Mammary epithelial cell (primary cell): ENCODE results near the gene SIRPB2.

ENCODE experiments used
- CTCF ChIP-seq, 2 donors: IDR thresholded peaks in 1 of 2; conservative IDR thresholded peaks in 1 of 2; 2 replicates each; pipeline ENCODE4 v1.5.1; 2011 to 2012; ENCODE audit warnings: inconsistent platforms in 2 of 2, low read length in 2 of 2, mild to moderate bottlenecking in 2 of 2, control low read depth in 1 of 2, low read depth in 1 of 2; ENCODE audit not compliant: insufficient read depth in 1 of 2; ENCODE audit errors: extremely low read depth in 1 of 2
- EZH2 ChIP-seq: IDR thresholded peaks from 2 replicates; pipeline ENCODE4 v1.6.1; 2012; ENCODE audit warnings: low read length, inconsistent platforms, borderline replicate concordance

- TF ChIP-seq EZH2 = no peak
- no peak for TF ChIP-seq CTCF (conservative IDR thresholded peaks at IDR 0.05 in 1 of 2, IDR thresholded peaks at IDR 0.05 in 1 of 2; ENCODE audit: extremely low read depth in 1 of 2, insufficient read depth in 1 of 2, low read depth in 1 of 2, low read length in 2 of 2)
Observed at GRCh38 chr20:1438361-1438760, 52.9 kb downstream of the SIRPB2 start.
